Suprapubic skin (tissue), 4 donors: Measurements from ENCODE around the gene KCTD1. TPM values are rescaled to one million over a fixed set of nuclear protein-coding genes. Genes with fewer than 3 reads are reported as not detected.

Source experiments
- DNase-seq, 2 donors: peaks; one replicate each; pipeline ENCODE4 v3.0.0-alpha.2; 2019; ENCODE audit warnings: low spot score in 2 of 2
- H3K27ac ChIP-seq: fragments of 200-600 bp; sonication (generic); one replicate; pipeline ENCODE4 v1.5.1; 2019
- H3K27me3 ChIP-seq: fragments of 200-600 bp; sonication (generic); one replicate; pipeline ENCODE4 v1.5.1; 2019
- H3K36me3 ChIP-seq: fragments of 200-600 bp; sonication (generic); one replicate; pipeline ENCODE4 v1.5.1; 2019
- H3K4me1 ChIP-seq: fragments of 200-600 bp; sonication (generic); one replicate; pipeline ENCODE4 v1.5.1; 2019
- H3K4me3 ChIP-seq: fragments of 200-600 bp; sonication (generic); one replicate; pipeline ENCODE4 v1.5.1; 2019; ENCODE audit warnings: mild to moderate bottlenecking
- H3K9me3 ChIP-seq: fragments of 200-600 bp; sonication (generic); one replicate; pipeline ENCODE4 v1.5.1; 2019
- EP300 ChIP-seq: sonication (generic); formaldehyde crosslinking; IDR thresholded peaks from one replicate; pipeline ENCODE4 v1.6.1; 2017; ENCODE audit warnings: antibody characterized with exemption
- POLR2A ChIP-seq, 2 donors: fragments of 450-650 bp; IDR thresholded peaks; one replicate each; pipeline ENCODE4 v1.6.1; 2017; ENCODE audit warnings: antibody characterized with exemption in 2 of 2, mild to moderate bottlenecking in 2 of 2, moderate library complexity in 2 of 2
- POLR2AphosphoS5 ChIP-seq, 3 donors: sonication (generic); formaldehyde crosslinking; IDR thresholded peaks; one replicate each; pipeline ENCODE4 v1.6.1; 2017; ENCODE audit warnings: antibody characterized with exemption in 3 of 3
- WGBS: methylation state at CpG from one replicate; pipeline ENCODE4 v1.1.5; 2018; 5-methylcytosine and 5-hydroxymethylcytosine counted together
- total RNA-seq, 4 donors: library from RNA; depleted of rRNA; stranded (reverse); fragments of >200 nt; gene quantifications; one replicate each; pipeline ENCODE4 v1.1.0, GENCODE V29; 2016
- TF ChIP-seq, protein P1 (sequence below), 2 donors: fragments of 200-600 bp in 1 of 2; fragments of 450-650 bp in 1 of 2; sonication (generic) in 1 of 2; IDR thresholded peaks; one replicate each; pipeline ENCODE4 v1.5.1; 2016 to 2019; ENCODE audit warnings: antibody characterized with exemption in 2 of 2, mild to moderate bottlenecking in 1 of 2, moderate library complexity in 1 of 2

KCTD1 gene
- total RNA-seq, 4 donors from 2014 or later, result 31.9 to 104 (median 69.7) TPM

DNA sequence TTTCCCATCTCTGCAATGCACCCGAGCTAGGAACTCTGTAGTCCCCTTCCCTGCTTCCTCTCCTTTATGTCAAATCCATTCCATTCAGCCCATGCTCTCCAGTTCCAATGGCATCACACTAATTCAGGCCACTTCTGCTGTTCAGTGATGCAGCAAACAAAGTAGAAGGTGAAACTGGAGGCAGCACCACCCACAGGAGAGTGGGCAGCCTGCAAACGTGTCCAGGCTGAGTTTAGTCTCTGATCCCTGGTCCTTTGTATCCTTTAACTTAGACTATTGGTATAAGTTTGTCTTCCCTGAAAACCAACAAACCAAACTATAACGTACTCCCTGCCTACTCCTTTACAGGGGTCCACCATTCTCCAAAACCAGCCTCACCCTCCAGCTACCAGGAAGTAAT, 14.7 kb upstream of the KCTD1 start:
- H3K4me1 ChIP-seq, result peaks cover 5% of the 10 kb centered on the region
- H3K27ac ChIP-seq, result no peak overlapping the region
- no peaks in the 10 kb centered on the region for H3K9me3 ChIP-seq
- no peak for DNase-seq
- no peak for TF ChIP-seq POLR2AphosphoS5 (IDR thresholded peaks at IDR 0.05)
- TF ChIP-seq, protein P1, sequence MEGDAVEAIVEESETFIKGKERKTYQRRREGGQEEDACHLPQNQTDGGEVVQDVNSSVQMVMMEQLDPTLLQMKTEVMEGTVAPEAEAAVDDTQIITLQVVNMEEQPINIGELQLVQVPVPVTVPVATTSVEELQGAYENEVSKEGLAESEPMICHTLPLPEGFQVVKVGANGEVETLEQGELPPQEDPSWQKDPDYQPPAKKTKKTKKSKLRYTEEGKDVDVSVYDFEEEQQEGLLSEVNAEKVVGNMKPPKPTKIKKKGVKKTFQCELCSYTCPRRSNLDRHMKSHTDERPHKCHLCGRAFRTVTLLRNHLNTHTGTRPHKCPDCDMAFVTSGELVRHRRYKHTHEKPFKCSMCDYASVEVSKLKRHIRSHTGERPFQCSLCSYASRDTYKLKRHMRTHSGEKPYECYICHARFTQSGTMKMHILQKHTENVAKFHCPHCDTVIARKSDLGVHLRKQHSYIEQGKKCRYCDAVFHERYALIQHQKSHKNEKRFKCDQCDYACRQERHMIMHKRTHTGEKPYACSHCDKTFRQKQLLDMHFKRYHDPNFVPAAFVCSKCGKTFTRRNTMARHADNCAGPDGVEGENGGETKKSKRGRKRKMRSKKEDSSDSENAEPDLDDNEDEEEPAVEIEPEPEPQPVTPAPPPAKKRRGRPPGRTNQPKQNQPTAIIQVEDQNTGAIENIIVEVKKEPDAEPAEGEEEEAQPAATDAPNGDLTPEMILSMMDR (IDR thresholded peaks at IDR 0.05), result no peak
- H3K27me3 ChIP-seq, result no peaks in the 10 kb centered on the region
- H3K36me3 ChIP-seq, result no peaks in the 10 kb centered on the region
- no peak overlapping the region for H3K4me3 ChIP-seq
- WGBS, result 78% methylated on average over 3 of the region's 3 CpGs

DNA sequence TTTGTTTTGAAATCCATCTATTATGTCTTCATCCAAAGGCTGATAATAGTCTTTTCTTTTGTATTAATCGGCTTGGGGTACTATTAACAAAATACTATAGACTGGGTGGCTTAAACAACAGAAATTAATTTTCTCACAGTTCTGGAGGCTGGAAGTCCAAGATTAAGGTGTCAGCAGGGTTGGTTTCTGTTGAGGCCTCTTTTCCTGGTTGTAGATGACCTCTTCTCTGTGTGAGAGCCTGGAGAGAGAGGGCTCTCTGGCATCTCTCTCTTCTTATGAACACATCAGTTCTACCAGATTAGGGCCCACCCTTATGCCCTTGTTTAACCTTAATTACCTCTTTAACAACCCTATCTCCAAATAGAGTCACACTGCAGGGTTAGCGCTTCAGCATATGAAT, 14.2 kb upstream of the KCTD1 start:
- TF ChIP-seq, protein P1 (IDR thresholded peaks at IDR 0.05), result no peak
- TF ChIP-seq POLR2AphosphoS5 (IDR thresholded peaks at IDR 0.05) (no peak), EP300 (no peak), POLR2A (IDR thresholded peaks at IDR 0.05) (no peak)
- 91% methylated on average over 2 of the region's 2 CpGs for WGBS
- no peak overlapping the region for H3K27ac ChIP-seq
- H3K36me3 ChIP-seq, result no peaks in the 10 kb centered on the region
- no peaks in the 10 kb centered on the region for H3K9me3 ChIP-seq
- H3K4me1 ChIP-seq, result peaks cover 6% of the 10 kb centered on the region
- H3K27me3 ChIP-seq, result no peaks in the 10 kb centered on the region
- no peak overlapping the region for H3K4me3 ChIP-seq
- DNase-seq, result no peak

DNA sequence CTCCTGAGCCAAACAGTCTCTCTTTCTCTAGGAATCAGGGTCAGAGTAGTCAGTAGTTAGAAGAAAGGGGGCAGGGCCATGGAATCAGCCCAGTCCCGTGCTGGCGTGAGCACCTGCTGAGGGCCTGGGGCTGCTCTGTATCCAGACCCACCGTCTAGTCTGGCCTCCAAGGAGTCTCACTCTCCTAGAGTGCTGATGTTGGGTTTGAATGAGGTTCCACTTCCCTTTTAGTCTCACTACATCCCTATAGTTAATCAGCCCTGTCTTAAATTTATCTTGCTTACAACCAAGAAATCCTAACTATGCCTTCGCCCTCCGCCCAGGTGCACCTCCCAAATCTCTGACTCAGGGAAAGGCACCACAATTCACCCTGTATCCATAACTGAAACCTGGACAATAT, 13.4 kb upstream of the KCTD1 start:
- no peaks in the 10 kb centered on the region for H3K27me3 ChIP-seq
- H3K4me3 ChIP-seq, result no peak overlapping the region
- no peaks in the 10 kb centered on the region for H3K9me3 ChIP-seq
- no peak overlapping the region for H3K27ac ChIP-seq
- TF ChIP-seq, protein P1 (IDR thresholded peaks at IDR 0.05), result no peak
- TF ChIP-seq POLR2A (IDR thresholded peaks at IDR 0.05) (no peak), POLR2AphosphoS5 (IDR thresholded peaks at IDR 0.05) (no peak), EP300 (no peak)
- DNase-seq, result no peak
- H3K36me3 ChIP-seq, result no peaks in the 10 kb centered on the region
- 87% methylated on average over 5 of the region's 5 CpGs for WGBS
- peaks cover 8% of the 10 kb centered on the region for H3K4me1 ChIP-seq

DNA sequence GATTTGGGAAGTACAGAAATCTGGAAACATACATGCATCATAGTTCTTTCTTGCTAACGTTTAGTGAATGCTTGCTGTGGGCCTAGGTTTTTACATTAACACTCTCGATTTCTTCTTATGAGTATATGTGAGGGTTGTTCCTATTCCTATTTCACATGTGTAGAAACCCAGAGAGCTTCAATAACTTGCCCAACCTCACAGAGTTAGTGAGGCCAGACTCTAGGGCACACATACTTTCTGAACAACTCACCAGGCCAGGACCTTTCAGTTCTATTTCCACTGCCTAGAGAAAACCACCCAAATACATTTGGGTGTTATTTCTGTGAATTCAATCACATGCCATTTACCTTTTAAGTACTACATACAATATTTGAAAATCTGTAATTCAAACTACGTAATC, 8.2 kb upstream of the KCTD1 start:
- no peak overlapping the region for H3K27ac ChIP-seq
- peaks cover 3% of the 10 kb centered on the region for H3K4me1 ChIP-seq
- 71% methylated on average over 3 of the region's 3 CpGs for WGBS
- H3K36me3 ChIP-seq, result no peaks in the 10 kb centered on the region
- no peak overlapping the region for H3K4me3 ChIP-seq
- TF ChIP-seq, protein P1 (IDR thresholded peaks at IDR 0.05), result no peak
- TF ChIP-seq EP300 (no peak), POLR2A (IDR thresholded peaks at IDR 0.05) (no peak), POLR2AphosphoS5 (IDR thresholded peaks at IDR 0.05) (no peak)
- no peak for DNase-seq
- no peaks in the 10 kb centered on the region for H3K9me3 ChIP-seq
- H3K27me3 ChIP-seq, result no peaks in the 10 kb centered on the region

DNA sequence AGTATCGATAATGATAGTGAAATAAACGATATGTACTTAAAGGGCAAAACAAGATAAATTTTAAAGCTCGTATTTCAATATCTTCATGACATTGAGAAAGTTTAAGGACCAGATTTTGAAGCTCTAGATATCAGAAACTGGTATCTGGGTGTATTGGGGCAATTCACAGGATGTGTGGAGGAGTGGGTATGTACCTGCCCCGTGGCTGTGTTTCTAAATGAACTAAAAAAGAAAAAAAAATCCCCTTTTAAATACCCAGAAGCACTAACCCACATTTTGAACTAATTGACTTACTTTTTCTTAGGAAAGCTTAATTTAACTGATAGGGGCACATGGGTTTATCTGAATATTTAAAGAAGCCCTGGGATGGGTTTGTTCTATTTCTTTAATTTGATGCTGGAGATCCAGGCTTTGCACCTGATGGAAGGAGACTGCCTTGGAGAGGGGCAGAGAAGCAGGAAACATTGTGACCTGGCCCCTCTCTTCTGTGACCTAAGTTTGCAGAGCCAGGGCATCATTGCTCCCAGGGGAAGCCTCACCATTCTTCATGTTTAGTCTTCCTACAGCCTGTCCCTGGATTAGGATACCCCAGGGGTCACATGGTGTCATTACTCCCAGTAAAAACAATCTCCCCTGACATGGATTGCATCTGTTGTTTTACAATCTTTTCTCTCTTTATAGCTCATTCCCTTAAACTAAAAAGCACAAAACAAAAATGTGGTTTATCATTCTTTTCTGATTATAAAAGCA, 7.6 kb upstream of the KCTD1 start:
- Histone ChIP-seq H3K4me3 (no peak overlapping the region), H3K4me1 (peaks cover 9% of the 10 kb centered on the region), H3K9me3 (no peaks in the 10 kb centered on the region), H3K27me3 (peaks cover 3% of the 10 kb centered on the region), H3K36me3 (no peaks in the 10 kb centered on the region), H3K27ac (no peak overlapping the region)
- TF ChIP-seq POLR2A (IDR thresholded peaks at IDR 0.05), result no peak
- no peak for TF ChIP-seq POLR2AphosphoS5 (IDR thresholded peaks at IDR 0.05)
- TF ChIP-seq, protein P1 (IDR thresholded peaks at IDR 0.05), result no peak
- no peak for TF ChIP-seq EP300
- DNase-seq, result no peak
- WGBS, result 76% methylated on average over 4 of the region's 4 CpGs
